Amygdala (tissue), 56 donors: ENCODE measurements around the gene OTOGL.

Experiments used
- DNase-seq, 56 donors: peaks; one replicate each; lab custom pipeline; 2025; lab: John Stamatoyannopoulos, UW

The OTOGL gene

DNA sequence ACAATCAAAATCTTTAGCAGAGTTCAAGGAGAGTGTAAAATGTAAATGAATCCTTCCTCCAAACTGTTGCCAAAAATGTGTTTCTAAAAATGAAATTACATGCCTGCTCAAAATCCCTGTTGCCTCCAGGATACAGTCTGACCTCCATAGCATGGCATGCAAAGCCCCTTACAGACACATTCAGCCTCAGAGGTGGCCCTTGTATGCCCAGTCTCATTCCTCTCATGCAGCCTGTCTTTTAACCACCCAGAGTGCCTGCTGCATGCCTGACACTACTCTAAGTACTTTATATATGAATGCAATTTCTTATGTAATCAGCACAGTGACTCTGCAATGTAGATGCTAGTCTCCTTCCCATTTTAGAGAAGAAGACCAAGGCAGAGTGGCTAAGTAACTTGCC, 320.3 kb downstream of the OTOGL start:
- no peak for DNase-seq

DNA sequence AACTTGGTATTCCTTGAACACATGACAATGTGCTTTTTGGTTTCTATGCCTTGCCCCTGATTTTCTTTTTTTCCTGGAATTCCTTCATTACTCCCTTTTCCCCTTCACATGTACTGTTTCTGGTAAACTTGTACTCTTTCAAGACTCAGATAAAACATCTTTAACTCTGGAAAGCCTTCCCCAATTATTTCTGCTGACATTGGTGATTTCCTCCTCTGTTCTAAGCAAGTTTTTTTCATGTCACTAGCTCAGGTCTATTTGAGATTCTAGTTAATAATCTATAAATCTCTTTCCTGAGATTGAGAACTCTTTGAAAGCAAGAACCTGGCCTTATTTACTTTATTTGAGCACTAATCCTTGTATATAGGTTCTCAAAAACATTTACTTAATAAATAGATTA, 320.7 kb downstream of the OTOGL start:
- no peak for DNase-seq

DNA sequence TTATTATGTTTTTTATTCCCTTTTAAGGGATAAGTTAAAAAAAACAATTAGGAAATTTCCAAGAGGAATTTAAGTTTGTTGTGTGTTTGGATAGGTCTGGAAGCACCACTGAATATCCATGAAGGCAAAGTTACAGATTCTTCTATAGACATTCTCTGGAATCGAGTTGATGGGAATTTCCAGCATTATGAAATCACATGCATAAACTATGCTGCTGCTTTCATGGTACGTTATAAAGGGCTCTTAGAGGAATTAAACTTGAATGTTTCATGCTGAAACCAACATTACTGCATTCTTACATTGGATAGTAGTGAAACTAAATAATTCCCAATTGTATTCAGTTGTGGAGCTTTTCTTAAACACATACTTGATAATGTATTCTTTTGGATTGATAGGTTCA, 323.2 kb downstream of the OTOGL start:
- no peak for DNase-seq
